ENCODE measurements around the gene ZNF614. TPM values are rescaled to one million over a fixed set of nuclear protein-coding genes. Genes with fewer than 3 reads are reported as not detected.
"Not testable (repeated sequence)": the region's sequence is repeated elsewhere in the genome, so short reads cannot be mapped to it uniquely, and the experiment has no call there.

Gene ZNF614
- total RNA-seq, 1 donor from 2014 or later, result 10.5 TPM

DNA sequence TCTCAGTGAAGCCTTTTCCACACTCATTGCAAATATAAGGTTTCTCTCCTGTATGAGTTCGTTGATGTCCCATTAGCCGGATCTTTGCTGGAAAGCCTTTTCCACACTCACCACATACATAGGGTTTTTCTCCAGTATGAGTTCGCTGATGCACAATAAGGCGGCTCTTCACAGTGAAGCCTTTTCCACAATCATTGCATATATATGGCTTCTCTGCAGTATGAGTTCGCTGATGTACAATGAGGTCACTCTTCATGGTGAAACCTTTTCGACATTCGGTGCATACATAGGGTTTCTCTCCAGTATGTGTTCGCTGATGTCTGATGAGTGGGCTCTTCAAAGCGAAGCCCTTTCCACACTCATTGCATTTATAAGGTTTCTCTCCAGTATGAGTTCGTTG lies 34.8 kb downstream of the ZNF614 start:
- DNase-seq (ENCODE audit: low read depth, low spot score), result no peak

DNA sequence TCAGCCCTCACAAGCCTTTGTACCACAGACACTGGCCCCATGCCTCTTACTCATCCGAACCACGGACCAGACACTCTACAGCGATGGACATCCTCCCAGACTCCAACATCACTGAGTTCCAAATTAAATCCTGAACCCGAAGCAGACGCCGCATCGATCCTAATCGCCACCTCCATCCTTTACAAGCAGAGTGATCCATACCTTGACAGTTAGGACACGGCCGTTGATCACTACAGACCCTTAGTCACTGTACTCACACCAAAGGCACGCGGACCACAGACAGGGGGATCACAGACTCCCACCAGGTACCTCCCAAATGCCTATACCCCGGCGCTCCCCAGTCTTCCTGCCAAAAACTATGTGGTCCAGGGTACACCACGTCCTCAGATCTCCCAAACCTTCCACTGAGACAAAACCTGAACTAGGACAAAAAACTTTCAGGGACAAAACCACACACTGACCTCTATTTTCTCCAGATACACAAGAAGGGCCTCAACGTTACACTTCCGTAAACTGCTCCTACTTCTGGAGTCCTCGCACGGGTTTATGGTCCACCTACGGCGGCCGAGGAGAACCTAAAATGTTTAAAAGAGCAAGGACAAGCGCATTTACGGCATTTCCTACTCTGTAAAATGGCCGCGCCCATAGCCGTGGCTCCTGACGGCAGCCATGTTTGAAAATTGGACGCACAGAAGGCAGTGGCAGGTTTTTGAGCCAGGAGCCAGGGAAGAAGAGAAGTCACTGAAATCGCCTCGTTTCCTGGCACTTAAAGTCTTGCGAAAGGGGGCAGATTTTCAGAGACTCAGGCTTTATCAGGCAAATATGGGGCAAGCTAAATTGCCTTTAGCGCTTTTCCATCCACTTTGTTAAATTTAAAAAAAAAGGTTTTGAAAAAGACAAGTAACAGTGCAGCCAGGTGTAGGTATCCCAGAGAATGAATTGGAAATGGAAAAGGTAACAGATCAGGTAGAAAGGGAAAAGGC lies 41.6 kb downstream of the ZNF614 start, which contains the start of gene ZNF350:
TSS of gene ZNF350 (minus strand) at position 532 of the 983 bp plus-strand sequence. CDS start 12,480 bp downstream, outside the sequence.
- DNase-seq (ENCODE audit: low read depth, low spot score), result peak; percentile 89

DNA sequence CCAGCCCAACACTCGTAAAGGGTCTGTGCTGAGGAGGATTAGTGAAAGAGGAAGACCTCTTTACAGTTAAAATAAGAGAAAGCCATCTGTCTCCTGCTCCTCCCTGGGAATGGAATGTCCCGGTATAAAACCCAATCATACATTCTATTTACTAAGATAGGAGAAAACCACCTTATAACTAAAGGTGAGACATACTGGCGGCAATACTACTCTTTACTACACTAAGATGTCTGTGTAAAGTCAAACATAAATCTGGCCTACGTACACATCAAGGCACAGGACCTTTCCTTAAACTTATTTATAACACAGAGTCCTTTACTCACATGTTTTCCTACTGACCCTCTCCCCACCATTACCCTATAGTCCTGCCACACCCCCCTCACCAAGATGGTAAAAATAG lies 44.8 kb downstream of the ZNF614 start:
- DNase-seq (ENCODE audit: low read depth, low spot score), result no peak

DNA sequence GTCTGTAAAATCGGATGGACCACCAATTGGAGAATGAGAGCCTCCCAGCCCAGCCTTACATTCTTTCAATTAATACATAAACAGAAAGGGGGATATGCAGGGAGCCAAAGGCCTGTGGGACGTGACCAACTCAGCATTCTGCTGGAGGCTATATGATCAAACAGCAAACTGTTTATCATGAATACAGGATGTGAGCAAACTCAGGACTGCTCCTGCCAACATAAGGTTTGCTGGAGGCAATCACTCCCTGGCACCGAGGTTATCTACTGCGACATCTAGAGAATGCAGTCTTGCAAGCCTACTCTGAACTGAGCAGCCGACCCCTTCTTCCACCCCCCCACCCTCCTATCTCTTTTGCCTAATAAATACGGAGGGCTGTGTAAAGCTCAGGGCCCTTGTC lies 47.3 kb downstream of the ZNF614 start:
- DNase-seq (ENCODE audit: low read depth, low spot score), result not testable (repeated sequence)

DNA sequence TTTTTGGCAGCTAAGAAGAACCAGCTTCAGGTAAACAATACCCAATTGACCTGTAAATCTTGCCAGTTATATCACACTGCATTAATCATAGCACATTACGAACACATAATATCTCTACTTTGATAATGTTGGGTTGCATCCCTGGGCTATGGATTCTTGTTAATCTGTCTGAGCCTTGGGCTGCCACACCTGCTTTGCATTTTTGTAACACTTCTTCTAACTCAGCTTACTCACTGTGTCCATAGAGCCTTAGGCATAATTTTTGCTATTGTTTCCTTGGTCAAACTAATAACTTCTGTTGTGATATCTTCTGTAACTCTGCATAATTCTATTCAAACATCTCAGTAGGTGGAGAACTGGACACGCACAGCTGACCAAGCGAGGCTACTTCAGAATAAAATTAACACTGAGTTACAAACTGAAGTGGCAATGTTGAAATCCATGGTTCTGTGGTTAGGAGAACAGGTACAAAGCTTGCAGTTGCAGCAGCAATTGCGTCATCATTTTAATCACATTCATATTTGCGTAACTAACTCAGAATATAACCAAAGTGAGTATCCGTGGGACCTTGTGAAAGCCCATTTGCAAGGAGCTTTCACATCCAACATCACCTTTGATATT lies 48.0 kb downstream of the ZNF614 start:
- no peak for DNase-seq (ENCODE audit: low read depth, low spot score)

DNA sequence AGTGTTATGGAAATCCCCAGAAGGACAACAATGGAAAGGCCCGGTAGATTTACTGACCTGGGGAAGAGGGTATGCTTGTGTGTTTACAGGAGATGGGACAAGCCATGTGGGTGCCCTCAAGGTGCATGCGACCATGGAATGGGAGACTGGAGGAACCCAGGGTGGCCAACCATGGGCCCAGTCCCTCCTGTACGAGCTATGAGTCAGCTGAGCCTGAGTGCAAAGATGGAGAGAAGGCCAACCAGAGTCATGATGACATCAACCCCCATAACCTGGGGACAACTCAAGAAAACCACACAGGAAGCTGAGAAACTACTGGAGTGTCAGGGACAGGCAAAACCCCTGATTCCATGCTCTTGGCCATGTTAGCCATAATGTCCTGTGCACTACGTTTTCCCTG lies 49.3 kb downstream of the ZNF614 start:
- DNase-seq (ENCODE audit: low read depth, low spot score), result no peak

DNA sequence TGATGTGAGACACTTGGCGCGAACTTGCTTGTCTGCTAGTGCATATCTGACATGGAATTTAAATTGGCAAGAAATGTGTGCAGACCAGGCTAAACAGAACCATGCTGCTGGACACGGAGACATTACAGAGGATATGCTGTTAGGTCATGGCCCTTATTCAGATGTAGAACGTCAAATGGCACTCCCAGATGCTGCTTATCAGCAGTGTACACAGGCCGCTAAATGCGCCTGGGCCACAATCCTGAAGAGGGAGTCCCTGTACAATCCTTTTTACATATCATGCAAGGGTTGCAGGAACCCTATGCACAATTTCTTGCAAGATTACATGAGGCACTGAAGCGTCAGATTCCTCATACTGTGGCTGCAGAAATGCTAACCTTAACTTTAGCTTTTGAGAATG lies 50.8 kb downstream of the ZNF614 start:
- DNase-seq (ENCODE audit: low read depth, low spot score), result no peak

DNA sequence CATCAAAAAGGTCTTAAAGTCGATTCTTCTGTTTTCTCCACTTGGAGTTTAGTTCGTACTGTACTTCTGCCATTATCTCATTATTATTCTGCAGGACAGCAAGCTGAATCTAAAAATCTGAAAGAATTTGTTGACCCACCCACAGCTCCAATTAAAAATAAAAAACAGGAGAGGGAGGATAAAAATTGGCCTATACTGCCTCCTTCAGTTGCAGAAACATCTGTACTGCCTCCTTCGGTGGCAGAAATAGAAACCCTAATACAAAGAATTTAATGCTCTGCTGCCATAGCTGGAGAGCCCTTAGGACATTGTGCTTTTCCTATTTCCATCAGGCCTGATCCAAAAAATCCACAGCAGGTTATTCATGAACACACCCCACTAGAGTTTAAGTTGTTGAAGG lies 51.3 kb downstream of the ZNF614 start:
- no peak for DNase-seq (ENCODE audit: low read depth, low spot score)

DNA sequence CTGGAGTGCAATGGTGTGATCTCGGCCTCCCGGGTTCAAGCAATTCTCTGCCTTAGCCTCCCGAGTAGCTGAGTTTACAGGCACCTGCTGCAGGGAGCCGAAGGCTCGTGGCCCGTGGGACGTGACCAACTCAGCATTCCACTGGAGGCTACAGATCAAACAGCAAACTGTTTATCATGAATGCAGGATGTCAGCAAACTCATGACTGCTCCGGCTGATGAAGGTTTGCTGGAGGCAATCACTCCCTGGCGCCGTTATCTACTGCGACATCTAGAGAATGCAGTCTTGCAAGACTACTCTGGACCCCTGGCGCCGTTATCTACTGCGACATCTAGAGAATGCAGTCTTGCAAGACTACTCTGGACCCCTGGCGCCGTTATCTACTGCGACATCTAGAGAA lies 52.4 kb downstream of the ZNF614 start:
- not testable (repeated sequence) for DNase-seq (ENCODE audit: low read depth, low spot score)

DNA sequence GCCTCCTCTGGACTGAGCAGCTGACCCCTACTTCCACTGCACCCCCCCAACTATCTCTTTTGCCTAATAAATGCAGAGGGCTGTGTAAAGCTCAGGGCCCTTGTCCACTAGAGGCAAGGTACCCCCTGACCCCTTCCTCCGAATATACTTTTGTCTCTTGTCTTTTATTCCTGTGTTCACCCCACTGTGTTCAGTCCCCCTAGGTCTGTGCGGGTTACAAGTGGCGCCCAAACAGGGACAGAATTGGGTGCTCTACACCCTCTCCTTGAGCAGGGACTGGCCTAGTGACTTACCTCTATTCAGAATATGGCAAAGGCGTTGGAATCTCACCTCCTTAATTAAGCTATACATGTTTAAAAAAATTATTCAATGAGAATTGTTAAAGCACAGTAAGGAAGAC lies 56.6 kb downstream of the ZNF614 start:
- DNase-seq (ENCODE audit: low read depth, low spot score), result no peak

DNA sequence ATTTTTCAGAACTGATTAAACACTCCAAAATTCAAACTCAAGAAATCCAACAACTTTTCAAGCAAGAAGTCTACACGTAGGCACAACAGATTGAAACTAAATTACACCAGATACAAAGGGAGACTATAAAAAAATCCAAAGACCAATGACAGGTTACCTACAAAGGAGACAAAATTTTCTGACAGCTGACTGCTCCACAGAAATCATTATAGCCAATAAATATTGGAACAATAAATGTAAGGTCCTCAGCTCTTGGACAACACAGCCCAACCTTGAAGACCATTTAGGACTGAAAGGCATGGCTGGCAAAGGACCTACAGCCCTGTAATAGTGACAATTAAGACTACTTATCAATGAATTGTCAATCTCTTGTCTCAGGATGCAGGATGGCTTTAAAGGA lies 57.5 kb downstream of the ZNF614 start:
- DNase-seq (ENCODE audit: low read depth, low spot score), result no peak

DNA sequence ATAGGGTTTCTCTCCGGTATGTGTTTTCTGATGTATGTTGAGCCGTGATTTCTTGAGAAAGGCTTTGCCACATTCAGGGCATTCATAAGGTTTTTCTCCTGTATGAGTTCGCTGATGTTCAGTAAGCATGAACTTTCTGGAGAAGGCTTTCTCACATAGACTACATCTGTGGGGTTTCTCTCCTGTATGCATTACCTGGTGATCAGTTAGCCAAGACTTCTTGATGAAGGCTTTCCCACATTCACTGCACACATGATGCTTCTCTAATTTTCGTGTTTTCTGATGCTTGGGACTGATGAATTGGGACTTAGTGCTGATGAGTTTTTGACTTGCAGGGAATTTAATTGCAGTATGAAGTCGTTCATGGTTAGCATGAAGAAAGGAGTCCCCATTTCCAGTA lies 62.6 kb downstream of the ZNF614 start:
- DNase-seq (ENCODE audit: low read depth, low spot score), result no peak

Other genes with a start within 250 kb of the ZNF614 start
- gene FPR3, start 233.2 kb downstream of the ZNF614 start, total RNA-seq, result not detected in 2 replicates
- 3.1 and 3.6 TPM in 2 replicates for gene ZNF577, start 140.4 kb downstream of the ZNF614 start, total RNA-seq
- 9.5 and 10.9 TPM in 2 replicates for gene ZNF649, start 123.4 kb downstream of the ZNF614 start, total RNA-seq
- gene ZNF613, start 100.9 kb downstream of the ZNF614 start, total RNA-seq, result 6.4 and 11.1 TPM in 2 replicates
- gene ZNF350, start 41.5 kb downstream of the ZNF614 start, total RNA-seq, result 8.5 and 10.6 TPM in 2 replicates
- 7.3 and 16.7 TPM in 2 replicates for gene ZNF615, start 20.2 kb downstream of the ZNF614 start, total RNA-seq
- 4.6 and 7.2 TPM in 2 replicates for gene ZNF432, start 20.5 kb upstream of the ZNF614 start, total RNA-seq
- gene ZNF841, start 67.4 kb upstream of the ZNF614 start, total RNA-seq, result 11.3 and 16.4 TPM in 2 replicates
- 6.1 and 9.8 TPM in 2 replicates for gene ZNF616, start 111.6 kb upstream of the ZNF614 start, total RNA-seq
- gene ZNF836, start 143.2 kb upstream of the ZNF614 start, total RNA-seq, result 5.3 and 6.8 TPM in 2 replicates
- 116 and 221 TPM in 2 replicates for gene PPP2R1A, start 161.7 kb upstream of the ZNF614 start, total RNA-seq
- gene ZNF766, start 241.2 kb upstream of the ZNF614 start, total RNA-seq, result 9.1 and 10.6 TPM in 2 replicates

Data from pulmonary artery endothelial cell (primary cell).